ENCODE results near the gene CBX3. TPM values are rescaled to one million over a fixed set of nuclear protein-coding genes. Genes with fewer than 3 reads are reported as not detected.
"Not testable (repeated sequence)": the region's sequence is repeated elsewhere in the genome, so short reads cannot be mapped to it uniquely, and the experiment has no call there.

Gene CBX3
- total RNA-seq, 4 donors from 2014 or later, result 61.7 to 109 (median 77.7) TPM

DNA sequence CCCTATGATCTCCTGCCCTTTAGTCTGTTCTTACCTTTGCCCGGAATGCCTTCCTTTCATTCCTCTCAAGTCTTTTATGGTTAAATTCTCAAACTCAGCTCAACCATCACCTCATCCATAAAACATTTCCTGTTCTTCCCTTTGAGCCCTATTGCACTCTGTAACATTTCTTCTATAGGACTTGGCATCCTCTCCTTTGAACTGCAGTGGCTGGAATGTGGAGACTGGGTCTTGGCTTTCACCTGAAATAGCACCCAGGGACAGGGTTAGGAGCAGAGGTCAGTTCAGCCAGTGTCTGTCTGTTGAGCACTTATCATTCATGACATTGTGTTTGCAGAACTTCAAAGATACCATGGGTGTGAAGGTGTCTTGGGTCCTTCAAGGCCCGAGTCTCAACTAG lies 42.3 kb upstream of the CBX3 start:
- DNase-seq (ENCODE audit: low spot score in 2 of 2), result no peak
- 79 to 89% methylated on average over 2 of the region's 2 CpGs for WGBS, 2 donors
- no peaks in the 10 kb centered on the region for H3K27me3 ChIP-seq
- H3K4me1 ChIP-seq, result peaks cover 0 to 18% (median 11%) of the 10 kb centered on the region in 4 donors
- no peak overlapping the region for H3K4me3 ChIP-seq
- TF ChIP-seq POLR2A (IDR thresholded peaks at IDR 0.05) (no peak), EP300 (IDR thresholded peaks at IDR 0.05) (no peak)
- TF ChIP-seq, protein P1, sequence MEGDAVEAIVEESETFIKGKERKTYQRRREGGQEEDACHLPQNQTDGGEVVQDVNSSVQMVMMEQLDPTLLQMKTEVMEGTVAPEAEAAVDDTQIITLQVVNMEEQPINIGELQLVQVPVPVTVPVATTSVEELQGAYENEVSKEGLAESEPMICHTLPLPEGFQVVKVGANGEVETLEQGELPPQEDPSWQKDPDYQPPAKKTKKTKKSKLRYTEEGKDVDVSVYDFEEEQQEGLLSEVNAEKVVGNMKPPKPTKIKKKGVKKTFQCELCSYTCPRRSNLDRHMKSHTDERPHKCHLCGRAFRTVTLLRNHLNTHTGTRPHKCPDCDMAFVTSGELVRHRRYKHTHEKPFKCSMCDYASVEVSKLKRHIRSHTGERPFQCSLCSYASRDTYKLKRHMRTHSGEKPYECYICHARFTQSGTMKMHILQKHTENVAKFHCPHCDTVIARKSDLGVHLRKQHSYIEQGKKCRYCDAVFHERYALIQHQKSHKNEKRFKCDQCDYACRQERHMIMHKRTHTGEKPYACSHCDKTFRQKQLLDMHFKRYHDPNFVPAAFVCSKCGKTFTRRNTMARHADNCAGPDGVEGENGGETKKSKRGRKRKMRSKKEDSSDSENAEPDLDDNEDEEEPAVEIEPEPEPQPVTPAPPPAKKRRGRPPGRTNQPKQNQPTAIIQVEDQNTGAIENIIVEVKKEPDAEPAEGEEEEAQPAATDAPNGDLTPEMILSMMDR (IDR thresholded peaks at IDR 0.05), result no peak
- H3K36me3 ChIP-seq, result no peaks in the 10 kb centered on the region
- H3K27ac ChIP-seq, result no peak overlapping the region
- H3K9me3 ChIP-seq, result no peaks in the 10 kb centered on the region

DNA sequence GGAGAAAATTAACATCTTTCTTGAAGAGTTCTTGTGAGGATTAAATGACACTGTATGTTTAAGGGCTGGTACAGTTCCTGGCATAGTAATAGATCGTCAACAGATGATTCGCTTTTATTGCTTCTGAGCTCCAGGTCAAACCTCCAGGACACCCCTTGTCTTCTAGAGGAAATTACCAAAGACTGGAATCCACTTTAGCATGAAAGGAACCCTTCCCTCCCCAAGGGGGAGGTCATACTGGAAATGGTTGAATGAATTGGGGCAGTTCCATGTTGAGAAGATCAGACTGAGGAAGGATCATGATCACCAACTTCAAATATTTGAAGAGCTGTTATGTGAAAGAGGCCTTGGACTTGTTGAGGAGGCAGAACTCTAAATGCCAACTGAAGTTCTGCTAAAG lies 40.6 kb upstream of the CBX3 start:
- H3K27me3 ChIP-seq, result no peaks in the 10 kb centered on the region
- H3K4me1 ChIP-seq, result peaks cover 0 to 11% (median 6%) of the 10 kb centered on the region in 4 donors
- WGBS, 2 donors, result 94 to 96% methylated on average over 2 of the region's 2 CpGs
- peaks cover 0 to under 1% (median 0%) of the 10 kb centered on the region in 3 donors for H3K36me3 ChIP-seq
- H3K27ac ChIP-seq, result no peak overlapping the region
- DNase-seq (ENCODE audit: low spot score in 2 of 2), result no peak
- no peak overlapping the region for H3K4me3 ChIP-seq
- no peaks in the 10 kb centered on the region for H3K9me3 ChIP-seq
- no peak for TF ChIP-seq POLR2A (IDR thresholded peaks at IDR 0.05)
- TF ChIP-seq, protein P1 (IDR thresholded peaks at IDR 0.05), result no peak
- TF ChIP-seq EP300 (IDR thresholded peaks at IDR 0.05), result no peak

DNA sequence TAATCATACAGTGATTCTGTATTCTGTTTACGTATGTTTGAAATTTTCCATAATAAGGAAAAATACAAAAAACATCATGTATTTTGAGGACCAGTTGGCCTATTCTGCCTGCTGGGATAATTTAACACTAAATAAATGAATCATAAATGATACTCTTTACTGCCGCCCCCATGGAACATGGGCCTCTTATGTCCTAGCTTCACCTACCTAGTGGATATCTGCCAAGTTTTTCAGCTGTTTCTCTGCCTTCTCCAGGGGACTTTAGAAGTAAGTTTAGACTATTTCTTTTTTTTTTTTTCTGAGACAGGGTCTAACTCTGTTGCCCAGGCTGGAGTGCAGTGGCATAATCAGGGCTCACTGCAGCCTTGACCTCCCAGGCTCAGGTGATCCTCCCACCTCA lies 39.1 kb upstream of the CBX3 start:
- TF ChIP-seq EP300 (IDR thresholded peaks at IDR 0.05), result no peak
- TF ChIP-seq, protein P1 (IDR thresholded peaks at IDR 0.05), result no peak
- TF ChIP-seq POLR2A (IDR thresholded peaks at IDR 0.05), result no peak
- Histone ChIP-seq H3K36me3 (peaks cover 0 to 16% (median 0%) of the 10 kb centered on the region in 3 donors), H3K27ac (no peak overlapping the region), H3K4me1 (peaks cover 0 to 5% (median 0%) of the 10 kb centered on the region in 4 donors), H3K27me3 (no peaks in the 10 kb centered on the region), H3K9me3 (no peaks in the 10 kb centered on the region), H3K4me3 (no peak overlapping the region)
- WGBS, 2 donors, result 69 to 82% methylated on average over 2 of the region's 2 CpGs
- DNase-seq (ENCODE audit: low spot score in 2 of 2), result no peak

DNA sequence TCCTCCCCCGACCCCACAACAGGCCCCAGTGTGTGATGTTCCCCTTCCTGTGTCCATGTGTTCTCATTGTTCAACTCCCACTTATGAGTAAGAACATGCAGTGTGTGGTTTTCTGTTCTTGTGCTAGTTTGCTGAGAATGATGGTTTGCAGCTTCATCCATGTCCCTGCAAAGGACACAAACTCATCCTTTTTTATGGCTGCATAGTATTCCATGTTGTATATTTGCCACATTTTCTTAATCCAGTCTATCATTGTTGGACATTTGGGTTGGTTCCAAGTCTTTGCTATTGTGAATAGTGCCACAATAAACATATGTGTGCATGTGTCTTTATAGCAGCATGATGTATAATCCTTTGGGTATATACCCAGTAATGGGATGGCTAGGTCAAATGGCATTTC lies 37.7 kb upstream of the CBX3 start:
- DNase-seq (ENCODE audit: low spot score in 2 of 2); H3K4me3 ChIP-seq; H3K27me3 ChIP-seq; H3K9me3 ChIP-seq; H3K27ac ChIP-seq; H3K4me1 ChIP-seq: not testable (repeated sequence)
- WGBS, 2 donors, result 75 to 80% methylated on average over 1 of the region's 1 CpG
- peaks cover 0 to 16% (median 0%) of the 10 kb centered on the region in 3 donors for H3K36me3 ChIP-seq

DNA sequence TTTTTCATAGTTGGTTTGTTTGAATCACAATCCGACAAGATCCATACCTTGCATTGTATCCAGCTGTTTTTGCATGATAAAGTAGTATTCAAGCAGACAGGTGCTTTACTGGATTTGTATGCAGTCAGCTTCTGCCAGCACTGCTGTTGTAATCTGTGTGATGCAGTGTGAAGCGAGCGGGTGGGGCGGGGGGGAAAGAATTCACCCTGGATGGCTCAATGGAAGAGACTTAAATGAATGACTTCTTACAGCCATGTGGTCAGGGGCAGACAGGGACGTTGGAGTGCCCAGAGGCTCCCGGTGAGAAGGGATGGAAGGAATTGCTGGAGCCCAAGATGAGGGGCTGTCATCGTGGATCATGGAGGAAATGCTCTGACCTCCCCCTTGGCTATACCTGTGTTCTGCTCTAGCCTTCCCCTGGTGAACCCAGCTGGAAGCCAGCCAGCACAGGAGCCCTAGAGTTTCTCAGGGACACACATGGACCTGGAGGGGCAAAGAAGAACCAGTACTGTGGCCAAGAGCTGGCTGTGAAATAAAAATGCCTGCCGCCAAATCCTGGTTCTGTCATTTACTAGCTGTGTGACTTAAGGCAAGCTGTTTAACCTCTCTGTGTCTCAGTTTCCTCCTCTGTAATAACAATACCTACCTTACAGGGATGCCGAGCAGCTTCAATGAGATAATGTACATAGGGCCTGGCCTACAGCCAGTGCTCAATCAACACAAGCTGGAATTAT lies 35.4 kb upstream of the CBX3 start:
- Histone ChIP-seq H3K4me1 (peaks cover 0 to 5% (median 0%) of the 10 kb centered on the region in 4 donors), H3K27ac (no peak overlapping the region), H3K9me3 (no peaks in the 10 kb centered on the region), H3K27me3 (no peaks in the 10 kb centered on the region), H3K36me3 (peaks cover 0 to 35% (median 0%) of the 10 kb centered on the region in 3 donors), H3K4me3 (no peak overlapping the region)
- WGBS, 2 donors, result 65 to 71% methylated on average over 9 of the region's 9 CpGs
- TF ChIP-seq POLR2A (IDR thresholded peaks at IDR 0.05) (no peak), EP300 (IDR thresholded peaks at IDR 0.05) (no peak)
- TF ChIP-seq, protein P1 (IDR thresholded peaks at IDR 0.05), result no peak
- DNase-seq (ENCODE audit: low spot score in 2 of 2), result no peak
